HL-60 (cell line): ENCODE measurements around the gene EBNA1BP2.
"Not testable (repeated sequence)": the region's sequence is repeated elsewhere in the genome, so short reads cannot be mapped to it uniquely, and the experiment has no call there.

Experiments
- DNase-seq, 2 experiments: peaks; one replicate each; pipeline ENCODE4 v3.0.0-alpha.2; 2010 to 2020; ENCODE audit warnings: low read depth in 1 of 2, low spot score in 1 of 2
- H3K27ac ChIP-seq: fragments of 250-450 bp; sonication (Bioruptor Pico); replicated peaks from 2 replicates; pipeline ENCODE4 v1.5.1; 2020; ENCODE audit warnings: mild to moderate bottlenecking, moderate library complexity
- H3K27me3 ChIP-seq: fragments of 250-450 bp; sonication (Bioruptor Pico); 2 replicates; pipeline ENCODE4 v1.5.1; 2021; ENCODE audit warnings: mild to moderate bottlenecking, moderate library complexity; ENCODE audit not compliant: insufficient read depth, poor library complexity, severe bottlenecking
- H3K4me3 ChIP-seq: replicated peaks from 2 replicates; pipeline ENCODE4 v1.5.1; 2011; ENCODE audit warnings: mild to moderate bottlenecking, control low read depth, low read length; ENCODE audit not compliant: insufficient read depth
- CTCF ChIP-seq: IDR thresholded peaks from one replicate; pipeline ENCODE4 v1.5.1; 2011; ENCODE audit warnings: low read length, control low read depth, inconsistent platforms; ENCODE audit not compliant: insufficient read depth
- GABPA ChIP-seq: IDR thresholded peaks from 2 replicates; pipeline ENCODE4 v1.6.1; 2012; ENCODE audit warnings: low read depth
- POLR2AphosphoS5 ChIP-seq: IDR thresholded peaks from 2 replicates; pipeline ENCODE4 v1.6.1; 2012; ENCODE audit warnings: low read depth
- REST ChIP-seq: IDR thresholded peaks from 2 replicates; pipeline ENCODE4 v1.6.1; 2012; ENCODE audit warnings: low read depth; ENCODE audit not compliant: insufficient replicate concordance
- SPI1 ChIP-seq: IDR thresholded peaks from 2 replicates; pipeline ENCODE4 v1.6.1; 2012; ENCODE audit warnings: low read depth, mild to moderate bottlenecking, borderline replicate concordance

The EBNA1BP2 gene

GRCh38 chr1:43143441-43143888, 28.6 kb downstream of the EBNA1BP2 start:
- Histone ChIP-seq H3K27me3 (peaks cover 28% of the 10 kb centered on the region), H3K4me3 (no peak overlapping the region), H3K27ac (no peak overlapping the region)
- TF ChIP-seq GABPA (no peak), SPI1 (no peak), POLR2AphosphoS5 (no peak), CTCF (no peak), REST (no peak)
- DNase-seq, result no peak

GRCh38 chr1:43140583-43140982, 31.5 kb downstream of the EBNA1BP2 start:
- Histone ChIP-seq H3K4me3 (no peak overlapping the region), H3K27me3 (peaks cover 3% of the 10 kb centered on the region), H3K27ac (no peak overlapping the region)
- TF ChIP-seq POLR2AphosphoS5, result no peak
- no peak for TF ChIP-seq SPI1
- no peak for TF ChIP-seq GABPA
- TF ChIP-seq CTCF, result no peak
- TF ChIP-seq REST, result no peak
- no peak for DNase-seq

- no peak for DNase-seq
- Histone ChIP-seq H3K27me3 (no peaks in the 10 kb centered on the region), H3K27ac (no peak overlapping the region), H3K4me3 (no peak overlapping the region)
- TF ChIP-seq GABPA (no peak), SPI1 (no peak), REST (no peak), CTCF (no peak), POLR2AphosphoS5 (no peak)
These were observed 32.1 kb downstream of the EBNA1BP2 start for GRCh38 chr1:43140010-43140409.

GRCh38 chr1:43139295-43139694, 32.8 kb downstream of the EBNA1BP2 start:
- not testable (repeated sequence) for H3K27me3 ChIP-seq, H3K4me3 ChIP-seq, DNase-seq, H3K27ac ChIP-seq
